Measurements from ENCODE around the gene EPHB2.
"Not testable (repeated sequence)": the region's sequence is repeated elsewhere in the genome, so short reads cannot be mapped to it uniquely, and the experiment has no call there.

EPHB2 gene

DNA sequence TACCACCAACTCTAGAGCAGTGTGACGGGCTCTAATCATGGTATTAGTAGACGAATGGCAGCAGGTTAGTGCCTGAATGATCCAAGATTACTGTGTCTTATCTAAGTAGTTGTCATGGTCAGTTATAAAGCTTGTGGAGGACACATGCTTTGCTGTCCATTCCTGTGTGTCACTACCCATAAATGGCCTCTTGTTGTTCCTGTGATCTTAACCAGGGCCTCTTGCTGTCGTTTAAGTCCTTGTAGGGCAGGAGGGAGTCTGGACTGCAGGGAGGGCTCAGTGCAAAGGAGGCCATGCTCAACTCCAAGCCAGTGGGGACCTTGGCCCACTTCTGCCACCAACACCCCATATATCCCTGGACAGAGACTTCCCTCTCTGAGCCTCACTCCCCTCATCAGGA lies 130.5 kb downstream of the EPHB2 start:
- H3K9me3 ChIP-seq (replicated peaks; ENCODE audit: insufficient read depth, low read length), result no peaks in the 10 kb centered on the region
- no peak overlapping the region for H3K4me2 ChIP-seq (ENCODE audit: low read depth, low read length)
- H3K4me3 ChIP-seq (ENCODE audit: low read length), result no peak overlapping the region
- H3K9me2 ChIP-seq (replicated peaks; ENCODE audit: insufficient read depth, low read length), result no peaks in the 10 kb centered on the region
- no peaks in the 10 kb centered on the region for H3K79me2 ChIP-seq (ENCODE audit: low read length)
- no peak for DNase-seq
- no peak overlapping the region for H3K9ac ChIP-seq (ENCODE audit: low read length)
- no peaks in the 10 kb centered on the region for H3K36me3 ChIP-seq (replicated peaks; ENCODE audit: insufficient read depth, low read length)
- H3K27ac ChIP-seq (ENCODE audit: low read length), result no peak overlapping the region
- H3K27me3 ChIP-seq (replicated peaks; ENCODE audit: insufficient read depth, low read length), result peaks cover 98% of the 10 kb centered on the region
- H4K20me1 ChIP-seq (ENCODE audit: insufficient read depth, low read length), result no peaks in the 10 kb centered on the region
- H3F3A ChIP-seq (ENCODE audit: insufficient read depth, low read length), result no peaks in the 10 kb centered on the region
- H2AFZ ChIP-seq (ENCODE audit: low read length), result no peak overlapping the region
- no peak for TF ChIP-seq EZH2 (optimal IDR thresholded peaks at IDR 0.05; ENCODE audit: low read depth, low read length)
- TF ChIP-seq, protein P1, sequence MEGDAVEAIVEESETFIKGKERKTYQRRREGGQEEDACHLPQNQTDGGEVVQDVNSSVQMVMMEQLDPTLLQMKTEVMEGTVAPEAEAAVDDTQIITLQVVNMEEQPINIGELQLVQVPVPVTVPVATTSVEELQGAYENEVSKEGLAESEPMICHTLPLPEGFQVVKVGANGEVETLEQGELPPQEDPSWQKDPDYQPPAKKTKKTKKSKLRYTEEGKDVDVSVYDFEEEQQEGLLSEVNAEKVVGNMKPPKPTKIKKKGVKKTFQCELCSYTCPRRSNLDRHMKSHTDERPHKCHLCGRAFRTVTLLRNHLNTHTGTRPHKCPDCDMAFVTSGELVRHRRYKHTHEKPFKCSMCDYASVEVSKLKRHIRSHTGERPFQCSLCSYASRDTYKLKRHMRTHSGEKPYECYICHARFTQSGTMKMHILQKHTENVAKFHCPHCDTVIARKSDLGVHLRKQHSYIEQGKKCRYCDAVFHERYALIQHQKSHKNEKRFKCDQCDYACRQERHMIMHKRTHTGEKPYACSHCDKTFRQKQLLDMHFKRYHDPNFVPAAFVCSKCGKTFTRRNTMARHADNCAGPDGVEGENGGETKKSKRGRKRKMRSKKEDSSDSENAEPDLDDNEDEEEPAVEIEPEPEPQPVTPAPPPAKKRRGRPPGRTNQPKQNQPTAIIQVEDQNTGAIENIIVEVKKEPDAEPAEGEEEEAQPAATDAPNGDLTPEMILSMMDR (IDR thresholded peaks at IDR 0.05; ENCODE audit: low read length), result no peak
- TF ChIP-seq EZH2phosphoT487 (IDR thresholded peaks at IDR 0.05; ENCODE audit: low read length), result no peak
- H3K4me1 ChIP-seq (ENCODE audit: low read length), result no peaks in the 10 kb centered on the region

DNA sequence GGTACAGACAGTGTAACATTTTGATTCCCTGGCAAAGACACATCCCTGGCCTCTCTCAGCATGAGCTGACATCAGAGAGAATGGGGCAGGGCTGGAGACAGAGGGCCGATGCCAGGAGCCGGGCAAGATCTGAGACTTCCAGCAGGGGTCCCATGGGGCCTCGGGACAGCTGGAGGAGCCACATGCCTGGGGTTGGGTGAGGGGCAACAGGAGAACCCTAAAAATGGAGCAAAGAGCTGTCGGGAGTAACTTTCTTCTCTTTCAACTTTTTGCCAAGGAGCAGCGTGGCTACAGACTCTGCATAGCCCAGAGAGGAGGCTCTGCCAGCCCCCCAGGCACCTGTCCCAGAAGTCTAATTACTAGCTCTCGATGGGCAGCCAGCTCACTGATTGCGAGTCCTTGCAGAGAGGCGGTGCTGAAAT lies 131.2 kb downstream of the EPHB2 start:
- Histone ChIP-seq H3K4me3 (ENCODE audit: low read length) (no peak overlapping the region), H3K9me2 (replicated peaks; ENCODE audit: insufficient read depth, low read length) (no peaks in the 10 kb centered on the region), H2AFZ (ENCODE audit: low read length) (no peak overlapping the region), H3K36me3 (replicated peaks; ENCODE audit: insufficient read depth, low read length) (no peaks in the 10 kb centered on the region), H3K4me2 (ENCODE audit: low read depth, low read length) (no peak overlapping the region), H4K20me1 (ENCODE audit: insufficient read depth, low read length) (no peaks in the 10 kb centered on the region), H3K27ac (ENCODE audit: low read length) (no peak overlapping the region), H3K4me1 (ENCODE audit: low read length) (no peaks in the 10 kb centered on the region), H3F3A (ENCODE audit: insufficient read depth, low read length) (no peaks in the 10 kb centered on the region), H3K9ac (ENCODE audit: low read length) (no peak overlapping the region), H3K9me3 (replicated peaks; ENCODE audit: insufficient read depth, low read length) (no peaks in the 10 kb centered on the region), H3K27me3 (replicated peaks; ENCODE audit: insufficient read depth, low read length) (peaks cover 98% of the 10 kb centered on the region), H3K79me2 (ENCODE audit: low read length) (no peaks in the 10 kb centered on the region)
- no peak for TF ChIP-seq EZH2 (optimal IDR thresholded peaks at IDR 0.05; ENCODE audit: low read depth, low read length)
- TF ChIP-seq, protein P1 (IDR thresholded peaks at IDR 0.05; ENCODE audit: low read length), result no peak
- no peak for TF ChIP-seq EZH2phosphoT487 (IDR thresholded peaks at IDR 0.05; ENCODE audit: low read length)
- no peak for DNase-seq

DNA sequence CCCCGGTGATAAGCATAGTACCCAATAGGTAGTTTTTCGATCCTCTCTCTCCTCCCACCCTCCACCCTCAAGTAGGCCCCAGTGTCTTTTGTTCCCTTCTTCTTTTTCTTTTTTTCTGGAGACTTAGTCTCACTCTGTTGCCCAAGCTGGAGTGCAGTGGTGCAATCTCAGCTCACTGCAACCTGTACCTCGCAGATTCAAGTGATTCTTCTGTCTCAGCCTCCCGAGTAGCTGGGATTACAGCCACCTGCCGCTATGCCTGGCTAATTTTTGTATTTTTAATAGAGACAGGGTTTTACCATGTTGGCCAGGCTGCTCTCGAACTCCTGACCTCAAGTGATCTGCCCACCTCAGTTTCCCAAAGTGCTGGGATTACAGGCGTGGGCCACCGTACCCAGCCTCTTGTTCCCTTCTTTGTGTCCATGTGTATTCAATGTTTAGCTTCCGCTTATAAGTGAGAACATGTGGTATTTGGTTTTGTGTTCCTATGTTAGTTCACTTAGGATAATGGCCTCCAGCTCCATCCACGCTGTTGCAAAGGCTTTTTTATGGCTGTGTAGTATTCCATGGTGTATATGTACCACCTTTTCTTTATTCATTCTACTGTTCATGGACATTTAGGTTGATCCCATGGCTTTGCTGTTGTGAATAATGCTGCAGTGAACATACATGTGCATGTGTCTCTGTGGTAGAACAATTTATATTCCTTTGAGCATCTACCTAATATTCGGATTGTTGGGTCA lies 133.0 kb downstream of the EPHB2 start:
- not testable (repeated sequence) for H3K9me3 ChIP-seq (replicated peaks; ENCODE audit: insufficient read depth, low read length); H3K27ac ChIP-seq (ENCODE audit: low read length); H4K20me1 ChIP-seq (ENCODE audit: insufficient read depth, low read length); H3K9me2 ChIP-seq (replicated peaks; ENCODE audit: insufficient read depth, low read length); H2AFZ ChIP-seq (ENCODE audit: low read length); H3K4me2 ChIP-seq (ENCODE audit: low read depth, low read length); DNase-seq; H3K4me1 ChIP-seq (ENCODE audit: low read length); H3K4me3 ChIP-seq (ENCODE audit: low read length); H3K9ac ChIP-seq (ENCODE audit: low read length); H3F3A ChIP-seq (ENCODE audit: insufficient read depth, low read length); H3K36me3 ChIP-seq (replicated peaks; ENCODE audit: insufficient read depth, low read length); H3K79me2 ChIP-seq (ENCODE audit: low read length)
- H3K27me3 ChIP-seq (replicated peaks; ENCODE audit: insufficient read depth, low read length), result peaks cover 98% of the 10 kb centered on the region

DNA sequence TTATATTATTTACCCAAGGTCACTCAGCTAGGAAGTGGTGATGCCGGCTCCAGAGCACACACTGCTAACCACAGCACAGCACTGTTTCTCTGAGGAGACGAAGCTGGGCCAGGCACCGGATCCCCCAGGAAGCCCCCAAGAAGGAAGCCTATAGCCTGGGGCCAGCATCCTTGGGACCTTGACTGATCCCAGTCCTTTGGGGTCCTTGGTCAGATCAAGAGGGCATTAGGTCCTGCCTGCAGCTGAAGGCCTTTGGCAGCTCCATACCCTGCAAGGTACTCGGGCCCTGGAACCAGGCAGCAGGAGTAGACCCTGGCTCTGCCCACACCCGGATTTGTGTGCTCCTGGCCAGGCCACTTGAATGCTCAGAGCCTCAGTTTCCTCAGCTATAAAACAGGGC lies 134.0 kb downstream of the EPHB2 start:
- H2AFZ ChIP-seq (ENCODE audit: low read length), result no peak overlapping the region
- H3F3A ChIP-seq (ENCODE audit: insufficient read depth, low read length), result no peaks in the 10 kb centered on the region
- H3K36me3 ChIP-seq (replicated peaks; ENCODE audit: insufficient read depth, low read length), result no peaks in the 10 kb centered on the region
- TF ChIP-seq EZH2phosphoT487 (IDR thresholded peaks at IDR 0.05; ENCODE audit: low read length), result no peak
- TF ChIP-seq, protein P1 (IDR thresholded peaks at IDR 0.05; ENCODE audit: low read length), result no peak
- no peak for TF ChIP-seq EZH2 (optimal IDR thresholded peaks at IDR 0.05; ENCODE audit: low read depth, low read length)
- no peak overlapping the region for H3K4me2 ChIP-seq (ENCODE audit: low read depth, low read length)
- H4K20me1 ChIP-seq (ENCODE audit: insufficient read depth, low read length), result no peaks in the 10 kb centered on the region
- H3K4me1 ChIP-seq (ENCODE audit: low read length), result no peaks in the 10 kb centered on the region
- no peak for DNase-seq
- H3K9me3 ChIP-seq (replicated peaks; ENCODE audit: insufficient read depth, low read length), result no peaks in the 10 kb centered on the region
- H3K27ac ChIP-seq (ENCODE audit: low read length), result no peak overlapping the region
- no peak overlapping the region for H3K4me3 ChIP-seq (ENCODE audit: low read length)
- H3K27me3 ChIP-seq (replicated peaks; ENCODE audit: insufficient read depth, low read length), result peaks cover 99% of the 10 kb centered on the region
- H3K79me2 ChIP-seq (ENCODE audit: low read length), result no peaks in the 10 kb centered on the region
- no peaks in the 10 kb centered on the region for H3K9me2 ChIP-seq (replicated peaks; ENCODE audit: insufficient read depth, low read length)
- no peak overlapping the region for H3K9ac ChIP-seq (ENCODE audit: low read length)

Data from MM.1S (cell line).